ENCODE data around the gene SUGP1.

SUGP1 gene

GRCh38 chr19:19230999-19231398, 89.3 kb downstream of the SUGP1 start:
- DNase-seq (ENCODE audit: low read depth) = no peak

DNA sequence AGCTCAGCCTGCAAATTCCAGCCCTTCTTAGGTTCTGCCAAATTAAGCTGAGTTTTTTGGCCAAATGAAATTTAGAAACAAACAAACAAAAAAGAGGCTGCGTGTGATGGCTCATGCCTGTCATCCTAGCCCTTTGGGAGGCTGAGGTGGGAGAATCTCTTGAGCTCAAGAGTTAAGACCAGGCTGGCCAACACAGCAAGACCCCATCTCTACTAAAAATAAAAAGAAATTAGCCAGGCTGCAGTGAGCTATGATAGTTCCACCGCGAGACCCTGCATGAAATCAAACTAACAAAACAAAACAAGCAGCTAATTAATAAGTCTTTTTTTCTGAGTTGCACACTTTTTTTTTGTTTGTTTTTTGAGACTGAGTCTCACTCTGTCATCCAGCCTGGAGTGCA, 90.6 kb downstream of the SUGP1 start:
- DNase-seq (ENCODE audit: low read depth) = no peak

GRCh38 chr19:19227217-19227616, 93.1 kb downstream of the SUGP1 start:
- DNase-seq (ENCODE audit: low read depth) = no peak

GRCh38 chr19:19226663-19227062, 93.6 kb downstream of the SUGP1 start:
- no peak for DNase-seq (ENCODE audit: low read depth)

DNA sequence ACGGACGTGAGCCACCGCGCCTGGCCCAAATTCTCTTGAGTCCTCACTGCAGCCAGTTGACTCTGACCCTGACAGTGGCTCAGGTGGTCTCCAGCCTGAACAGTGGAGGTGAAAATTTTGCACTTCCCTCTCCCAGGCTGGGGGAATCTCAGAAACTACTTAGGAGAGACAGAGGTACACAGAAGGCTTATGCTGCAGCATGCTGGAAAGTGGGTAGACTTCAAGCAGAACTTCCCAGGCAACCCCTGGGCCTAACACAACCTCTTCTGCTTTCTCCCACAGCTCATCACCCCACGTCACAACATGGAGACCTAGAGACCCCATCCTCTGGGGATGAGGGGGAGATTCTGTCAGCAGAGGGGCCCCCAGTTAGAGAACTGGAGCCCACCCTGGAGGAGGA, 94.1 kb downstream of the SUGP1 start:
- no peak for DNase-seq (ENCODE audit: low read depth)

All from iris pigment epithelial cell (primary cell).